HCT116 (cell line): ENCODE measurements around the gene SOD1. TPM values are rescaled to one million over a fixed set of nuclear protein-coding genes. Genes with fewer than 3 reads are reported as not detected.

Source experiments
- ATAC-seq: fragments of 200-7000 bp; cut with Tn5 transposase; 2 replicates; pipeline ENCODE4 v1.9.1; 2020; ENCODE audit warnings: mild to moderate bottlenecking, moderate library complexity
- BruUV-seq: library from RNA; stranded (reverse); fragments of 400-500 nt; replicated peaks from 2 replicates; lab custom pipeline; 2021; lab: Mats Ljungman, UMichigan
- CTCF ChIA-PET: fragments of 300-600 bp; sonication (Branson Sonifier 250); formaldehyde crosslinking; loops from one replicate; lab custom pipeline; 2021; ENCODE audit warnings: antibody characterized with exemption; lab: Charles Lee
- POLR2A ChIA-PET: fragments of 300-600, 350-600 bp; sonication (Branson Sonifier 250); formaldehyde crosslinking; loops from one replicate; lab custom pipeline; 2021; ENCODE audit warnings: antibody characterized with exemption; lab: Charles Lee
- RAD21 ChIA-PET, 2 experiments: fragments of 300-600 bp; sonication (Branson Sonifier 250); formaldehyde crosslinking; loops; one replicate each; lab custom pipeline; 2023; ENCODE audit warnings: low total read pairs in 2 of 2; ENCODE audit not compliant: uncharacterized antibody in 2 of 2, unreplicated experiment in 2 of 2, low non-redundant PET in 1 of 2; lab: Charles Lee
- DNase-seq: peaks from one replicate; pipeline ENCODE4 v3.0.0-alpha.2; 2010; ENCODE audit warnings: low read depth, low spot score
- H2AFZ ChIP-seq: fragments of 200-600 bp; shearing (Covaris generic), sonication (generic); 2 replicates; pipeline ENCODE4 v1.6.1; 2017; ENCODE audit warnings: low read depth, mixed run types, mixed read lengths, antibody characterized with exemption, low read length; ENCODE audit not compliant: poor library complexity, severe bottlenecking
- H3K27ac ChIP-seq: 2 replicates; pipeline ENCODE4 v1.5.1; 2012; ENCODE audit warnings: low read depth, low read length
- H3K27me3 ChIP-seq: fragments of 200-600 bp; sonication (generic); 2 replicates; pipeline ENCODE4 v1.6.1; 2016; ENCODE audit warnings: mixed run types, low read length, mixed read lengths; ENCODE audit not compliant: insufficient read depth
- H3K36me3 ChIP-seq, 2 experiments: fragments of 200-500 bp in 1 of 2; fragments of 200-600 bp in 1 of 2; sonication (Bioruptor generic) in 1 of 2; sonication (generic) in 1 of 2; 2 replicates each; pipeline versions ENCODE4 v1.5.1 to v1.6.1; 2014 to 2016; ENCODE audit warnings: low read length in 2 of 2, inconsistent platforms in 1 of 2, mixed read lengths in 1 of 2, mixed run types in 1 of 2; ENCODE audit not compliant: insufficient read depth in 2 of 2, control insufficient read depth in 1 of 2
- H3K4me1 ChIP-seq, 2 experiments: fragments of 200-600 bp in 1 of 2; sonication (generic) in 1 of 2; 2 replicates each; pipeline versions ENCODE4 v1.5.1 to v1.6.1; 2012 to 2017; ENCODE audit warnings: low read length in 2 of 2, inconsistent platforms in 1 of 2, mild to moderate bottlenecking in 1 of 2, mixed read lengths in 1 of 2, mixed run types in 1 of 2, moderate library complexity in 1 of 2; ENCODE audit not compliant: insufficient read depth in 2 of 2, control insufficient read depth in 1 of 2
- H3K4me2 ChIP-seq: fragments of 200-600 bp; sonication (generic); 2 replicates; pipeline ENCODE4 v1.6.1; 2017; ENCODE audit warnings: mixed run types, low read length, mixed read lengths
- H3K4me3 ChIP-seq, 2 experiments: fragments of 200-600 bp in 1 of 2; sonication (generic) in 1 of 2; replicated peaks in 1 of 2; 2 replicates each; pipeline ENCODE4 v1.5.1; 2011 to 2016; ENCODE audit warnings: low read length in 2 of 2, control low read depth in 1 of 2, low read depth in 1 of 2, mild to moderate bottlenecking in 1 of 2, mixed read lengths in 1 of 2, mixed run types in 1 of 2
- H3K79me2 ChIP-seq: fragments of 200-600 bp; sonication (generic); 2 replicates; pipeline ENCODE4 v1.6.1; 2017; ENCODE audit warnings: mild to moderate bottlenecking, mixed run types, low read length, moderate library complexity, mixed read lengths; ENCODE audit not compliant: insufficient read depth
- H3K9ac ChIP-seq: fragments of 200-600 bp; sonication (generic); 2 replicates; pipeline ENCODE4 v1.6.1; 2016; ENCODE audit warnings: low read length, mixed read lengths
- H3K9me2 ChIP-seq: fragments of 200-600 bp; sonication (generic), shearing (Covaris generic); 2 replicates; pipeline ENCODE4 v1.6.1; 2017; ENCODE audit warnings: mixed run types, mild to moderate bottlenecking, moderate library complexity; ENCODE audit not compliant: insufficient read depth
- H3K9me3 ChIP-seq, 2 experiments: fragments of 200-500 bp in 1 of 2; fragments of 200-600 bp in 1 of 2; sonication (Bioruptor generic) in 1 of 2; sonication (generic) in 1 of 2; 2 replicates each; pipeline ENCODE4 v1.6.1; 2014 to 2017; ENCODE audit warnings: low read length in 2 of 2, mixed read lengths in 2 of 2, inconsistent platforms in 1 of 2, low read depth in 1 of 2, mild to moderate bottlenecking in 1 of 2, mixed run types in 1 of 2, moderate library complexity in 1 of 2; ENCODE audit not compliant: control insufficient read depth in 1 of 2, insufficient read depth in 1 of 2
- H4K20me1 ChIP-seq: fragments of 200-600 bp; sonication (generic), shearing (Covaris generic); 2 replicates; pipeline ENCODE4 v1.6.1; 2017; ENCODE audit warnings: mixed run types, mild to moderate bottlenecking, moderate library complexity; ENCODE audit not compliant: insufficient read depth
- ATF3 ChIP-seq: IDR thresholded peaks from 2 replicates; pipeline ENCODE4 v1.6.1; 2012
- CBX3 ChIP-seq: IDR thresholded peaks from 2 replicates; pipeline ENCODE4 v1.6.1; 2012; ENCODE audit warnings: low read depth
- CEBPB ChIP-seq: IDR thresholded peaks from 2 replicates; pipeline ENCODE4 v1.6.1; 2012; ENCODE audit warnings: low read depth
- CTCF ChIP-seq, 3 experiments: fragments of 200-600 bp in 1 of 3; sonication (generic) in 1 of 3; IDR thresholded peaks in 2 of 3; conservative IDR thresholded peaks in 1 of 3; 2 replicates each; pipeline ENCODE4 v1.5.1; 2012 to 2017; ENCODE audit warnings: low read depth in 2 of 3, low read length in 2 of 3, antibody characterized with exemption in 1 of 3, borderline replicate concordance in 1 of 3, control low read depth in 1 of 3, mild to moderate bottlenecking in 1 of 3, mixed read lengths in 1 of 3, mixed run types in 1 of 3, moderate library complexity in 1 of 3; ENCODE audit not compliant: insufficient read depth in 1 of 3
- ELF1 ChIP-seq: IDR thresholded peaks from 2 replicates; pipeline ENCODE4 v1.6.1; 2012; ENCODE audit warnings: low read depth, borderline replicate concordance
- EZH2 ChIP-seq: fragments of 200-600 bp; sonication (generic); IDR thresholded peaks from 2 replicates; pipeline ENCODE4 v1.6.1; 2017; ENCODE audit warnings: antibody characterized with exemption, mixed run types
- EZH2phosphoT487 ChIP-seq: fragments of 200-600 bp; IDR thresholded peaks from 2 replicates; pipeline ENCODE4 v1.6.1; 2018; ENCODE audit warnings: antibody characterized with exemption, borderline replicate concordance
- JUND ChIP-seq: IDR thresholded peaks from 2 replicates; pipeline ENCODE4 v1.6.1; 2012
- MAX ChIP-seq: IDR thresholded peaks from 2 replicates; pipeline ENCODE4 v1.6.1; 2012
- POLR2A ChIP-seq: IDR thresholded peaks from 2 replicates; pipeline ENCODE4 v1.7.0; 2011; ENCODE audit warnings: borderline replicate concordance; ENCODE audit not compliant: insufficient read depth, insufficient read length; ENCODE audit errors: extremely low read depth
- POLR2AphosphoS5 ChIP-seq: IDR thresholded peaks from 2 replicates; pipeline ENCODE4 v1.6.1; 2011; ENCODE audit warnings: mild to moderate bottlenecking, low read depth, low read length, moderate library complexity
- REST ChIP-seq: IDR thresholded peaks from 2 replicates; pipeline ENCODE4 v1.6.1; 2012; ENCODE audit warnings: low read depth
- SIN3A ChIP-seq: IDR thresholded peaks from 2 replicates; pipeline ENCODE4 v1.6.1; 2012; ENCODE audit warnings: low read depth
- SP1 ChIP-seq: IDR thresholded peaks from 2 replicates; pipeline ENCODE4 v1.6.1; 2012; ENCODE audit warnings: low read depth
- SRF ChIP-seq: IDR thresholded peaks from 2 replicates; pipeline ENCODE4 v1.6.1; 2012; ENCODE audit warnings: low read depth
- TCF7L2 ChIP-seq: IDR thresholded peaks from 2 replicates; pipeline ENCODE4 v1.7.0; 2011; ENCODE audit warnings: borderline replicate concordance, inconsistent platforms; ENCODE audit not compliant: insufficient read depth, insufficient read length; ENCODE audit errors: extremely low read depth
- YY1 ChIP-seq: IDR thresholded peaks from 2 replicates; pipeline ENCODE4 v1.6.1; 2011; ENCODE audit warnings: low read length, low read depth, moderate library complexity, mild to moderate bottlenecking; ENCODE audit not compliant: insufficient replicate concordance; ENCODE audit errors: extremely low read depth
- ZBTB33 ChIP-seq: IDR thresholded peaks from 2 replicates; pipeline ENCODE4 v1.6.1; 2011; ENCODE audit warnings: mild to moderate bottlenecking, low read length, moderate library complexity; ENCODE audit not compliant: insufficient replicate concordance; ENCODE audit errors: extremely low read depth
- ZFX ChIP-seq: fragments of 450-650 bp; IDR thresholded peaks from 2 replicates; pipeline ENCODE4 v1.6.1; 2017
- ZNF274 ChIP-seq: fragments of 200-500 bp; sonication (Bioruptor generic); IDR thresholded peaks from 2 replicates; pipeline ENCODE4 v1.6.1; 2014; ENCODE audit warnings: mild to moderate bottlenecking, low read depth, low read length, inconsistent platforms
- intact Hi-C: fragments of 100-400 bp; cut with micrococcal nuclease; formaldehyde crosslinking; loops from 2 replicates; pipeline ENCODE4 v1.10.0; 2022
- total RNA-seq: library from RNA; stranded (reverse); gene quantifications from one replicate; pipeline ENCODE4 v1.2.1, GENCODE V29; 2021; ENCODE audit not compliant: unreplicated experiment

The SOD1 gene
- total RNA-seq, 1 experiment from 2014 or later = 419 TPM

GRCh38 chr21:31677047-31677446 lies 17.6 kb downstream of the SOD1 start:
- H3K27ac ChIP-seq = no peak overlapping the region
- H2AFZ ChIP-seq = no peak overlapping the region
- no peaks in the 10 kb centered on the region for H3K9me2 ChIP-seq
- H3K9me3 ChIP-seq = no peaks in the 10 kb centered on the region
- TF ChIP-seq ATF3 (no peak), EZH2phosphoT487 (no peak), JUND (no peak), SP1 (no peak), TCF7L2 (no peak), EZH2 (no peak), POLR2AphosphoS5 (no peak), SRF (no peak), CEBPB (no peak), CBX3 (no peak), CTCF (IDR thresholded peaks at IDR 0.05 in 2 of 3, conservative IDR thresholded peaks at IDR 0.05 in 1 of 3; ENCODE audit: borderline replicate concordance in 1 of 3, insufficient read depth in 1 of 3, low read depth in 2 of 3, low read length in 2 of 3) (no peak), SIN3A (no peak), ELF1 (no peak), YY1 (no peak), MAX (no peak), ZNF274 (no peak), ZFX (no peak), REST (no peak), POLR2A (no peak), ZBTB33 (no peak)
- no peak for ATAC-seq
- H3K4me1 ChIP-seq = no peaks in the 10 kb centered on the region
- ChIA-PET POLR2A (no interaction called here), CTCF (no interaction called here), RAD21 (no interaction called here)
- no peak overlapping the region for H3K9ac ChIP-seq
- H3K4me2 ChIP-seq = no peak overlapping the region
- no peaks in the 10 kb centered on the region for H4K20me1 ChIP-seq
- DNase-seq = no peak
- no peaks in the 10 kb centered on the region for H3K27me3 ChIP-seq
- no peaks in the 10 kb centered on the region; the same call in 1 of the 2 replicates for H3K79me2 ChIP-seq
- peaks cover 0 to 4% of the 10 kb centered on the region in 2 experiments; a peak in 3 of 4 replicates for H3K36me3 ChIP-seq
- intact Hi-C loops = no loop called here
- H3K4me3 ChIP-seq = no peak overlapping the region
- no TSS peak for BruUV-seq
